Measurements from ENCODE around the gene IL1B. TPM values are rescaled to one million over a fixed set of nuclear protein-coding genes. Genes with fewer than 3 reads are reported as not detected.

The IL1B gene
- total RNA-seq, 2 experiments from 2014 or later = not detected

DNA sequence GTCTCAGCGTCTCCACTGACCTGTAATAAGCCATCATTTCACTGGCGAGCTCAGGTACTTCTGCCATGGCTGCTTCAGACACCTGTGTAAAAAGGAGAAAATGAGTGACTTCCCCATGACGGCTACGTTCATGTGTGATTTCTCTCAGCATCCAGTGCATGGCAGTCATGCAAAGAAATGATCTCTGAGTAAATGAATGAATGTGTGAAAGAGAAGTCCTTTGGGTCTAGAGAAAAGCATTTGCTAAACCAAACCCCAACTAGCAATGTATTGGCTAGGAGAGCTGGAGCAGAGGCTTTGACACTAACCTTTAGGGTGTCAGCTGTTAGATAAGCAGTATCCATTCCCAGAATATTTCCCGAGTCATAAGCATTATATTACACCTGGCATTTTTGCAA, 417 bp downstream of the IL1B start:
- BruUV-seq (replicated peaks) = no TSS peak
- no peak overlapping the region for H2AFZ ChIP-seq (ENCODE audit: low read length)

DNA sequence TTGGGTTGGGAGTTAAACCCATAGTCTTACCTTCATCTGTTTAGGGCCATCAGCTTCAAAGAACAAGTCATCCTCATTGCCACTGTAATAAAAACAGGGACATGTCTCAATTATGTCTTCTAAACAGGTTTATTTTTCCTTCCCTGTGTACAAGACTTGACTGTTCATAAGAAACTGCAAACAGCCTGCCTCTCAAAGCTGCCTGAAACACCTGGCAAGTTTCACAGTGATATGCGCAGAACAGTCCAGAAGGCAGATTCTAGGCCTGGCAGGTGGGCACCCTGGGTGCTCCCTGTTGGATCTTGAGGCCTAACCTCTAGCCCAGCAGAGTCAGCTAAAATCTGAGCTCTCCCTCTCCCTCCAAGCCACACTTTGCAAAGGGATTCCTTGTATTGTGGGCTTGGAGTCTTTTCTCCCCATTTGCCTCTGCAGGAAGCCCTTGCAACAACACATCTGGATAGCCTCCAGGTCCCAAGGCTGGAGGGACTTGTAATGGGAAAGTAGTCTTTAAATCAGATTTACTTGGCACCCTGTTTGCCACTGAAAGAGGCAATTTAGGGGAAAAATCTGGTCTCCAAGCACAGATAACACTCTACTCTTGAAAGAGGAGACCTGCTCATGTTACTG, 930 bp downstream of the IL1B start:
- TF ChIP-seq CTCF (conservative IDR thresholded peaks at IDR 0.05; ENCODE audit: low read length) = no peak
- no peak for TF ChIP-seq EZH2phosphoT487 (IDR thresholded peaks at IDR 0.05; ENCODE audit: borderline replicate concordance, low read depth, low read length)
- Histone ChIP-seq H3K27ac (ENCODE audit: low read depth, low read length, poor library complexity, severe bottlenecking) (no peak overlapping the region), H3K4me2 (ENCODE audit: low read length) (no peak overlapping the region), H2AFZ (ENCODE audit: low read length) (no peak overlapping the region), H3K9me3 (ENCODE audit: low read length) (no peaks in the 10 kb centered on the region), H4K20me1 (ENCODE audit: insufficient read depth, low read length) (no peaks in the 10 kb centered on the region), H3K4me1 (ENCODE audit: insufficient read depth, low read length, poor library complexity, severe bottlenecking) (no peaks in the 10 kb centered on the region), H3K9me2 (ENCODE audit: insufficient read depth, low read length) (no peaks in the 10 kb centered on the region), H3K79me2 (ENCODE audit: insufficient read depth, low read depth, low read length) (no peaks in the 10 kb centered on the region), H3K4me3 (ENCODE audit: low read depth, low read length, poor library complexity, severe bottlenecking) (no peak overlapping the region), H3K36me3 (ENCODE audit: insufficient read depth, low read length) (no peaks in the 10 kb centered on the region)
- no peak for DNase-seq (ENCODE audit: low spot score)
- intact Hi-C loops (cut with micrococcal nuclease; ENCODE audit: unreplicated experiment) = no loop called here
- ChIA-PET CTCF (ENCODE audit: unreplicated experiment) (no interaction called here), POLR2A (no interaction called here)
- no TSS peak for BruUV-seq (replicated peaks)

More for the DNA sequence above, 417 bp downstream of the IL1B start:
- Histone ChIP-seq H3K4me1 (ENCODE audit: insufficient read depth, low read length, poor library complexity, severe bottlenecking) (no peaks in the 10 kb centered on the region), H3K9me2 (ENCODE audit: insufficient read depth, low read length) (no peaks in the 10 kb centered on the region), H3K4me2 (ENCODE audit: low read length) (no peak overlapping the region), H3K79me2 (ENCODE audit: insufficient read depth, low read depth, low read length) (no peaks in the 10 kb centered on the region), H3K27ac (ENCODE audit: low read depth, low read length, poor library complexity, severe bottlenecking) (no peak overlapping the region), H3K36me3 (ENCODE audit: insufficient read depth, low read length) (no peaks in the 10 kb centered on the region), H3K4me3 (ENCODE audit: low read depth, low read length, poor library complexity, severe bottlenecking) (no peak overlapping the region), H4K20me1 (ENCODE audit: insufficient read depth, low read length) (no peaks in the 10 kb centered on the region), H3K9me3 (ENCODE audit: low read length) (no peaks in the 10 kb centered on the region)
- intact Hi-C loops (cut with micrococcal nuclease; ENCODE audit: unreplicated experiment) = no loop called here
- ChIA-PET CTCF (ENCODE audit: unreplicated experiment) (no interaction called here), POLR2A (no interaction called here)
- TF ChIP-seq CTCF (conservative IDR thresholded peaks at IDR 0.05; ENCODE audit: low read length) = no peak
- no peak for TF ChIP-seq EZH2phosphoT487 (IDR thresholded peaks at IDR 0.05; ENCODE audit: borderline replicate concordance, low read depth, low read length)
- no peak for DNase-seq (ENCODE audit: low spot score)

GRCh38 chr2:112835061-112835501, 1.5 kb downstream of the IL1B start:
- Histone ChIP-seq H3K4me1 (ENCODE audit: insufficient read depth, low read length, poor library complexity, severe bottlenecking) (no peaks in the 10 kb centered on the region), H3K9me2 (ENCODE audit: insufficient read depth, low read length) (no peaks in the 10 kb centered on the region), H4K20me1 (ENCODE audit: insufficient read depth, low read length) (no peaks in the 10 kb centered on the region), H3K9me3 (ENCODE audit: low read length) (no peaks in the 10 kb centered on the region), H3K4me2 (ENCODE audit: low read length) (no peak overlapping the region), H3K27ac (ENCODE audit: low read depth, low read length, poor library complexity, severe bottlenecking) (no peak overlapping the region), H3K36me3 (ENCODE audit: insufficient read depth, low read length) (no peaks in the 10 kb centered on the region), H2AFZ (ENCODE audit: low read length) (no peak overlapping the region), H3K79me2 (ENCODE audit: insufficient read depth, low read depth, low read length) (no peaks in the 10 kb centered on the region), H3K4me3 (ENCODE audit: low read depth, low read length, poor library complexity, severe bottlenecking) (no peak overlapping the region)
- no TSS peak for BruUV-seq (replicated peaks)
- POLR2A ChIA-PET = interaction anchor here (1.2 kb wide), 1 partner anchor 132 kb away, joined by 3 read pairs; no protein-coding TSS in a partner anchor
- intact Hi-C loops (cut with micrococcal nuclease; ENCODE audit: unreplicated experiment) = no loop called here
- no peak for TF ChIP-seq CTCF (conservative IDR thresholded peaks at IDR 0.05; ENCODE audit: low read length)
- TF ChIP-seq EZH2phosphoT487 (IDR thresholded peaks at IDR 0.05; ENCODE audit: borderline replicate concordance, low read depth, low read length) = no peak
- CTCF ChIA-PET (ENCODE audit: unreplicated experiment) = no interaction called here
- DNase-seq (ENCODE audit: low spot score) = no peak
